NCI-H524 (cell line): ENCODE measurements around the gene SEZ6.

Experiments
- DNase-seq, 2 experiments: peaks; one replicate each; lab custom pipeline; 2025; lab: John Stamatoyannopoulos, UW

Gene SEZ6

DNA sequence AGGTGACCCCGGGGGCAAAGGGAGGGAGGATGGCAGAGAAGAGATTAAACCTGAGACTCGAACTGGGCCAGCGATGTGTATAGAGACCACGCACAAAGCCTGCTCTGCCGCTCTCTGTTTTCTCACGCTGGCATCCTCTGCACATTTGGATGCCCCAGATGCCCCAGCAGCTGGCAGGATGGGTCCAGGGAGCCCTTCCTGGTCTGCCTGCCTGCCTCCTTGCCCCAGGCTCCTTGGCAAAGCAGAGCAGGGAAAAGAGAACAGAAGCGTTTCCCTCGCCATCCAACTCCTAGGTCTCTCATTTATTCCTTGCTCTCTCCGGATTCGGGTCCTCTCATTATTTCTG lies 31.9 kb upstream of the SEZ6 start:
- peak in 1 of 2 experiments; percentile 31 for DNase-seq

DNA sequence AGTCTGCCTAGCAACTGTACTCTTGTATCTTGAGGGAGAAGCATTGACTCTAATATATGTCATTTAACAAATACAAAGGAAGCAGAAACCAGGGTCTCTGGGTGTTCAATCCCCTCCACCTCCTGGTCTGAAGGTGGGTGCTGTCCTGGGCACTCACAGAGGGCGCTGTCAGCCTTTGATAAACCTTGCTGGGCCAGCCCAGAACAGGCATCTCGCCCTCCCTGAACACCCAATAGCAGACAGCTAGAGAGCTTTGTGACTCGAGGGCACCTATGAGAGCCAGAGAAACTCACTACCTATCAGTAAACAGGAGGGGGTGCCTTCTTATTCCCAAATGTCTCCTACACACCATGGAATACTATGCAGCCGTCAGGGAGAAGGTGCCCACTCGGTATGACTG lies 30.8 kb upstream of the SEZ6 start:
- no peak for DNase-seq

DNA sequence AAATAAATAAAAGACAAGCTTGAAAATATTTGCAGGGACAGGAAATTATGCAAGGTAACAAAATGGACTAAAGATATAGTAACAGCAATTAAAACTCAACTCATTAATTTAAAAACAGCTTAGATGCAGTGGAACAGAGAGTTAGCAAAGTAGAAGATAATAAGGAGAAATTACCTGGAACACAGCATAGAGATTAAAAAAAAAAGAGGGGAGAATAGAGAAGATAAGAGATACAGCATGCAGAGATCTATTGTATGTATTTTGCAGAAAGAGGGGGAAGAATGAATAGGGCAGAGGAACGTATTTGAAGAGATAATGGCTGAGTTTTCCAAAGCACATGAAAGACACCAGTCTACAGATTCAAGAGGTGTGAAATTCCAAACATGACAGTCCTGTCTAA lies 28.7 kb upstream of the SEZ6 start:
- no peak for DNase-seq

DNA sequence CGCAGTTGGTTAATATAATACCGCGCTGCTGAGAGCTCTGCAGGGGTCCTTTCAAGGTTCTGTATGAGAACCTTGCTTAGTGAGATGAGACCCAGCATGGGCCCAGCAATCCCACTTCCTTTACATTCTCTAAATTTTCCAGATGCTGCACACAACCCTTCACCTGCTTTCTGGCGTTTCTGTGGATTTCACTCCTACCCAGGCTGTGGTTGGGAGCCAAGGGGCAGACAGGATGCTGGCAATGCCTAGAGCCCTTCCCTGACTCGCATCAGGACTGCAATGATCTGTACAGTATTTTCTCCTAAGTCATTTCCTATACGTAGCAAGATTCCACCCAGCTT lies 27.0 kb upstream of the SEZ6 start:
- no peak for DNase-seq

DNA sequence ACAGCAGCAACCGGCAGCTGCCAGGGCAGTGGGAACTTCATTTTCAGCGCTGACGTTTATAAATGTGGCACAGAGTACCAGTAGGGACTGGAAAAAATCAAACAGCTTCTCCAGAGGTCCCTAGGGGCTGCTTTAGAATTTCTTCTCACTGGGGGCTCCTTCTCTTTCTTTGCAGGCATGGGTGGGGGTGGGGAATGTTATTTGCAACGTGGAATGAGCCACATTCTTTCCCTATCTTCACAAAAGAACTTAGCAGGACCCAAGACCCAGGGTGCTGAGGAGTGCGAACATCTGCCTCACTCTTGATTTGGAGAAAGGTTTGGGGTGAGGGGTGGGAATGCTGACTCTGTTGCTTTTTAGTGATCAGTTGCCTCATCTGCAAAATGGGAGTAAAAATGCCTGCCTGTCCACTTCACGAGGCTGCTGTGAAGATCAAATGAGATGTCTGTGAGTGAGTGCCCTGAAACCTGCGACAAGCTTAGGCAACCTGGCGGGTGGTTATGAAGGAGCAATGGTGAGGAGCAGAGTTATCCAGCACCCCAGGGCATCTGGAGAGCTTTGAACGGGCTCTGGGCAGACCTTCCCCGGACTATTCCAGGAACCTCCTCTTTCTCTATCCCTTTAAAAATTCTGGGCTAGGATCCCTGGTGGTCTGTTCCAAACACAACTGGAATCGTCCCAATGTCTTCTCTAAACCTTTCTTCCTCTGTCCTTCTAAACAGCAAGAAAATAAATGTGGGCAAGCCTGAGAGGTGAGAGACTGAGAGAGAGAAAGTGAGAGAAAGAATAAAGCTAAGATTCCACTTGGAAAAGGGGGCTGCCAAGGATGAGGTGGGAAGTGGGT lies 26.4 kb upstream of the SEZ6 start:
- DNase-seq: no peak

DNA sequence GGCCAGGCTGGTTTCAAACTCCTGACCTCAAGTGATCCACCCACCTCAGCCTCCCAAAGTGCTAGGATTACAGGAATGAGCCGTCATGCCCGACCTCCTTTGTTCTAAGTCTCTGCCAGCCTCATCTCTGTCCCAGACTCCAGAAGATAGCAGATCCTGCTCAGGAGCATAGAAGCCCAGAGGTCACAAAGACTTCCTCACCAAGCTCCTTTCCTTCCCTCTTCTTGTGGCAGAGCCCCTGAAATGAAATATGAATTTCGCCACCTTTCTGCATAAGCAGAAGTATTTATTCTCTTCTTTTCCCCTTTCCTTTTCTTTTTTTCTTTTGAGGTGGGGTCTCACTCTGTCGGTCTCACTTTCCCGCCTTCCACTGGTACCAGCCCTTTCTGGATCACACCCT lies 25.7 kb upstream of the SEZ6 start:
- DNase-seq: no peak

DNA sequence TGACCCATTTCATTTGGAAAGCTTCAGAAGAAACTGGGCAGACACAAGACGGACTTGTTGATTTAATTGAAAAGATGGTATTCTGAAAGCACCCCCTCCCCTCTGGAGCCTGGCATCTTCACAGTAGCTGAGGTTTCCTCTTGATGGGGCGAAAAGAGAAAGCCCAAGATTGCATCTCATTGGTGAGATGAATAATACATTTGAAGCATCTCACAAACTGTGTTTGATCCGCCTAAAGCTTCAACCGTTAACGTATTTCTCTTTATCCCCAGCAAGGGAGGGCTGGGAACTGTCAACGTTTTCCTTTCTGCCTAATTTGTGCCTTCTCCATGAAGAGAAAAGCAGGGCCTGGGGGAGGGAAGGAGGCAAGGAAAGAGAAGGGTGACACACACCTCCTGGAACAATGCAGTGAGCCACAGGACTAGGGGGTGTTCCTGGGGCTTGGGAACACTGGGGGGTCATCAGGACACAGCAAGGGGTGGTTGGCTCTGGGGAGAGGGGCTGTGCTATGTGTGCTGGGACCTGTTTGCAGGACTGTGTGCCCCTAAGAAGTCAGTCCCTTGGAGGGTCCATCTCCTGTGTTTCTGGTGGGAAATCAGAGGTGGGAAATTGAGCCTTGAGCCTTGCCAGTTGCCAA lies 18.6 kb upstream of the SEZ6 start:
- DNase-seq: no peak

DNA sequence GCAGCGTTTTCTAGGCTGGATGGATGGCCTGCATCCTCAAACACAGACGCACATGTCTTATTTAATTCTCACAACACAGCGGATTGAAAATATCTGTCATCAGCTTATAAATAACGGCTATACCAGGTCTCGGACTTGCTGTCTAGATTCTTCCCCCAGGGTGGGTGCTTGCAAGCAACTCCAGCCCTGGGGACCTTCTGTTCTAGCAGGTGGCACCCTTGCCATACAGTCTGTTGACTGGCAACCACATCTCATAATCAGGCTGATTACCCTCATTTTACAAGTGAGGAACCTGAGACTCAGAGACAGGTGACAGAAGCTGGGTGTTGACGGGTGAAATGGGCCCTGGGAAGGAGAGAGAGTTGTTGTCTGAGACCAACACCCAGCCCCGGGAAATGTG lies 16.2 kb upstream of the SEZ6 start:
- peak; percentile 71 to 95 for DNase-seq

DNA sequence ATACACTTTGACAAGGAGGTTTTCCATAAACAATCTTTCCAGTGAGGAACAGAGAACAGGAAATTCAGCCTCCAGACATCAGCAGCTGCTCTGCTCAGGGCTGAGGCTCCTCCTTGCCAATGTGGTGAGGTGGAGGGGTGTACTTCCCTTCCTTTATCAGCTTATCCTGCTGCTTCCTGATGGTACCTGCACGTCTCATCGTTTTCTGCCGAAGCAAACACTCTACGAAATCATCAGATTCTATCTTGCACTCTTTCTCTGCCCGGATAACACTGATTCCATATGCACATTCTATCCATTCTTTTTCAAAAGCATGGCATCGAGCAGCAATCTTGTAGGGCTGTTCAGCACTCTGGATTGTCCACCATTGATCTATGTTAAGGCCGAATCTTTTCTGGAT lies 15.4 kb upstream of the SEZ6 start:
- DNase-seq: no peak

DNA sequence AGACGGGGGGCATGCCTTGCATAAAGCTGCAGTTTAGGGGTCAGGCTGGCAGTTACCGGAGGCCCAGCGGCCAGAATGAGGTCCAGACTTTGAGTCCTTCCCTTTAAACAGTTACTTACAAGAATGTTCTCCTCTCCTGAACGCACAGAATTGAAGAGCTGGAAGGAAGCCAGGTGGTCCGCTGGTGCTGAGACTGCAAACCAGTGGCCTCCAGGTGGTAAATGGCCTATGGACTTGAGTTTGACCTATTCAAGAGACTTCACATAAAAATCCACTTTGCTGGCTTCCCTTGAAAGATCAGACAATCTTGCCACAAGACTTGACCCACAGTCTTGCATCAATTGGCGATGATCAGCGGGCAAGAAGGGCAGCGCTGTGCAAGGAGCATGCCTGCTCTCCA lies 14.7 kb upstream of the SEZ6 start:
- no peak for DNase-seq

DNA sequence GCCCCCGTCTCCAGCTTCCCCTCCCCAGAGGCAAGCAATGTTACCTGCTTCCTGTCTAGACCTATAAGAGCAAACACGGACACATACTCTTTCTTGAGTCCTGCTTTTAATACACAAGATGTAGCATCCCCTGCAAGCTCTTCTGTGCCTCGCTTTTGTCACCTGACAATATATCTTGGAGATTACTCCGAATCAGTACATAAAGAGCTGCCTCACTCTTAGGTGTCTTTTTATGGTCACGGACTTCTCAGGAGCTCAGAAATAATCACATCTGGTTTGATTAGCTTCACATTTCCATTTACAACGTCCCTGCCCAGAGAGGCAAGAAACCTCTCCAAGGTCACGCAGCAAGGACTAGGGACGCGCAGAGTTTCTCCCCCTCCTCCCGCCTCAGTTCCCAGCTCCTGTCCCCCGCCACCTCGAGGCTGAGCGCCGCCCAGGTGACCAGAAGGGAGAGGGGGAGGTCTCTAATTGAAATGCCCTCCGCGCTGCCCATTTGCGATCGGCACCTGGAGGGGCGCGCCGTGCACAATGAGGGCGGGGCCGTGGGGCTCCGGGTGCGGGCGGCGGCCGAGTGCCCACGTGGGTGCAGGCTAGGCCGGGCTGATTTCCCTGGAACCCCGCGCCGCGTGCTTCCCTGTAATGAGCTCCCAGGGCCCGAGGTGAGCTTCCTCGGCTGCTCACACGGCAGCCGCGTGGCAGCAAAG lies 13.8 kb upstream of the SEZ6 start:
- DNase-seq: no peak

DNA sequence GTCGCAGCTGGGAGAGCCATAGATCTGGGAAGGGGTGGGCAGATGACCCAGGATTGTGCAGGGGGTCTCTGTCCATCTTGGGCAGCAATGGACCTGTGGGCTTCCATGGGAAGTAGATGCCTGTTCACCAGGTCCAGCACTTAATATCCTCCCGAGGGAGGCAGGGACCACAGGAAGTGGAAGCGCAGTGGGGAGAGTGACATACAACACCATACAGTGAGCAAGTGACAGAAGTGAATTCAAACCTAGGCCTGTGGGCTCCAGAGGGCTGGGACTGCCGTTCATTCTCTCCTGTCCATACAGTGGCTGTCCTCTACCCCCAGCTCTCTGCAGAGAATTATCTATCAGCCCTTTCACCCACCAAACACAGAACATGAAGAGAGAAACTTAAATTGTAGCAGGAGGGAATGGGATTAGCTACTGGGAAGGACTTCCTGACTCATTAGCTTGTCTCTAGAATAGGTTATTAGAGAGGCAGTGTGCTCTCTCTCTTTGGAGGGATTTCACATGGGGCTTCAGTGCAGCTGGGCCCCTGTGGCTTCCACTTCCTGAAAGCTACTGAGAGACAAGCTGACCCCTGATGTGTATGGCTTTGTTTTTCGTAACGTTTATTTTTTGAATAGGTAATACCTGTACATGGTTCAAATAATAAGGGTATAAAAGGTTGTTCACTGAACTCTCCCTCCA lies 13.1 kb upstream of the SEZ6 start:
- DNase-seq: no peak

DNA sequence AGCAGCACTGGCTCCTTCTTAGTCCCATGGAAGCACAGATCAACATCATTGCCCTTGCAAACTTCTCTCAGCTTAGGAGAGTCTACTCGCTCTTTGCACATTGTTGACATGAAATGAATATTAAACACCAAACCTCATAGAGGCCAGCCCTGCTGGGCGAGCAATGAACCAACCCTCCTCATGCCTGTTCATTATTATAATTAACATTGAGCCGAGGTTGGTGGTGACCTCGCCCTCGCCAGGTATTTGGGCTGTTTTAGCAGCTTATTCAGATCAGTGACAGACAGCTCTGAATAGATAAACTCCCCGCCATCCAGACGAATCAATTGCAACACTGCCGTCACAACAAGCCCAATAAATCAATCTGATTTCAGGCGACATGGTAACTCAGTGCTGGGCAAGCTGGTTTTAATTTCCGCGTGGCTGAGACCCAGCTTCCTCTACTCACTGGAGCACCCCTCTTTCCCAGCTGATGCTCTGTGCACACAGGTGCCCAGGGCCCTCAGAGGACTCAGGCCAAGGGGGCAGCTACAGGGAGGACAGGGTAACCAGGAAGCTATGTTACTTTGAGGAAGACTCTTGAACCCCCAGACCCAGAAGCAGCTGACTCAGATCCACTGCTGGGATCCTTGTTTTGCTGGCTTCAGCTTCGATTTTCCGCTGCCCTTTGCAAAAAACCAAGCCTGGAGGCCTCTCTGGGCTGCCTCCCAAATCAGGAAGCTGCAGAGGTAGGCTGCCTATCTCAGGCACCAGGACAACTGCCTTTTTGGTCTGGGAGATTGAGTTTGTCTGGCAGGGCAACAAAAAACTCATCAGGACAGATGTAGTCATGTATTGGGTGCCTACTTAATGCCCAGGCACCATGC lies 10.7 kb upstream of the SEZ6 start:
- DNase-seq: no peak

DNA sequence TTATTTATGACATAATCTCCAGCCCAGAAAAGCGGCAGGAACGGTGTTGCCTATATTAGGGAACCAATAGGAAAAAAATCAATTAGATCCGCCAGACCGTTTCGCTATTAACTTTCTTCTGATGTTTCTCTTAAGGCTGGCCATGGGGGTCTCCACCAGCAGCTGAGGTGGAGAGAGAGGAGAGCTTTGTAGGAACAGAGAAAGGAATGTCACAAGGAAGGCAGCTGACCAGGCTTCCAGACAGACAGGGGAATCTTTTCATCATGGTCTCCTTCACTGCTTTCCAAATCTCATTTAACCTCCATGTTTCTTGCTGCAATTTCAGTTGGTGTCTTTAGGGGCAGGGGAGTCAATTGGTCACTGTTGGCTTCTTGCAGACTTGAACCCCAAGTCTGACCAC lies 8.9 kb upstream of the SEZ6 start:
- DNase-seq: no peak

DNA sequence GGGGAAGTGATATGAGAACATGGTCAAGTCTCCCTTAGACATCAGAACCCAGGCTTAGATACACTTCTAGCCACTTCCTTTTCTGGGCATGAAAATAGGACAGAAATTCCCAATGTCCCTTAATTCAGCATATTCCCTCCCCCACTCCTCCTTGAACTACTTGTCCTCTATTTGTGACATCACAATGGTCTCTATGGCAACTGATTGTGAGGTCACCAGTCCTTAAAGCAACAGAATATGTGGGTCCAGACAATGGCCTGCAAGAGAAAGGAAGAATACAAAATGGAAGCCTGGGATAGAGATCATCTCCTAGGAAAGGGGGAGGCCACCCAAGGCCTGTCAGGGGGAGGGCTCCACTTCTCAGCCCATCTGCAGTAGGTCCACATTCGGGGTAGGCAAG lies 6.7 kb upstream of the SEZ6 start:
- DNase-seq: no peak

DNA sequence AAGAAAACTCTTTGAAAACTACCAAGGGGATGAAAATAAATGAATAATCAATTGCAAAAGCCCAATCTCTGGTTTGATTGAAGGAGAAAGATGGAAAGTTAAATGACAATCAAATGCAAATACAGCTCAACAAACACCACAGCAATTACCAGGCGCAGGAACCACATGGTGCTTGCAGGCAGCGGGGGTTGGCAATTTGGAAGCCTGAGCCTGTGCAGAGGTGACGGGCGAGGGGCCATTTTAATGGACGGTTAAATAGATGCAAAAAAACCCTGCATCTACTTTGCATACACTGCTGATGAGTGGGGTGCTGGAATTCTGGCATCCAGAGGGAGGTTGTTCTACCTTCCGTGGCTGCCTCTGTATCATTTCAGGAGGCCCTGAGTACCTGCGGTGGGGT lies 4.8 kb upstream of the SEZ6 start:
- no peak for DNase-seq

DNA sequence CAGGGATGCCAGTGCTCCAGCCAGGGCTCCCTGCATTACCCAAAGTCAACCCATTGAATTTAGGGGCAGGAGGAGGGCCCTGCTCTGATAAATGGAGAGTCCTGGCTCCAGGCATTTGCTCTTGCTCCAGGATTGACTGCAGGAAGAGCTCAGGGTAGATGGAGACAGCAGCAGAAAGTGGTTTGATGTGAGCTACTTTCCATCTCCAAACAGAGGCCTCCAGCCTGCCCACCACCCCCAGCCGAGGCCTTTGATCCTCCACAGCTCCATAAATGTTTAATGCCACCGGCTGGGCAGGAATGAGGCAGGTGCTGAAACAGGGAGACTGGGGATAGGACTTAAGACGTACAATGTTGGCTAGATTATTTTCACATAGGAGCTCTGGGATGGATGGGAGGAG lies 4.3 kb upstream of the SEZ6 start:
- no peak for DNase-seq

DNA sequence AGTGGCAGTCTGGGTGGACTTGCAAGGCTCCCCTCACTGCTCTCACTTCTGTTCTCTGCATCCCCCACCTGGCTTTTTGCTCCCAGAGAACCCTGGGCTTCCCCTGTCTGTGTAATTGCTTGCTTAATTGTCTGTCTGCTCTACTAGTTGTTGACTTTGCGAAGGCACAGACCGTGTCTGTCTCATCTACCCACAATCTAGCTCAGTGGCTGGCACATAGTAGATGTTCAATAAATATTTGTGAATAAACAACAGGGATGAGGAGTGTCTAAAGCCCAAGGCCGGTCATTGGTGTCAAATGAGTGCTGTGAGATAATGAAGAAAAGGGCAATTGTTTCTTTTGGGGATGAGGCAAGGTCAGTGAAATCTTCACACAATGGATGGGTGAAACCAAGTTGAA lies 2.8 kb upstream of the SEZ6 start:
- DNase-seq: no peak

DNA sequence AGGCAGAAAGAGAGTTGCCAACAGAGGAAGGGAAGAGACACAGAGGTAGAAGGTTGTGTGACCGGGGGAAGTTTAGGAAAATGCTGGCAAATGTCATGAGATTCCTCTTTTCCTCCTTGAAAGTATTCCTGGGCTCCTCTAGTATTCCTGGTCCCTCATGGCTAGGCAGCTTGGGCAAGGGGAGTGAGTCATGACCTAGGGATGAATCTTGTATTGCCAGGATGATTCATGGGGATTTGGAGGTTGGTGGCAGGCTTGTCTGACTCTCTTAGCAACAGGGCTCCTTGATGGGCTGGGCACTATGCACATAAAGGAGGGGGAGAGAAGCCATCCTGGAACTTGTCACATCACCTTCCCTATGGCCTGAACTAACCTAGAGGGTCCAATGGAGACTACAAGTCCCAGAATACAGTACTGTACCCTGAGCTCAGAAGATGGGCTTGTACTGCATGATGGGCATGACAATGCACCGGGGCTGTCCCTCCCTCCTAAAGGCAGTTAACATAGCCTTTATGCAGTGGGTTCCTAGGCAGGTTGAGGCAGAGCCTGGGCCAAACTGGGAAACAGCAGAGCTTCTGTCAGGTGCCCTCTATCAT lies 2.1 kb upstream of the SEZ6 start:
- DNase-seq: peak in 1 of 2 experiments; percentile 70

DNA sequence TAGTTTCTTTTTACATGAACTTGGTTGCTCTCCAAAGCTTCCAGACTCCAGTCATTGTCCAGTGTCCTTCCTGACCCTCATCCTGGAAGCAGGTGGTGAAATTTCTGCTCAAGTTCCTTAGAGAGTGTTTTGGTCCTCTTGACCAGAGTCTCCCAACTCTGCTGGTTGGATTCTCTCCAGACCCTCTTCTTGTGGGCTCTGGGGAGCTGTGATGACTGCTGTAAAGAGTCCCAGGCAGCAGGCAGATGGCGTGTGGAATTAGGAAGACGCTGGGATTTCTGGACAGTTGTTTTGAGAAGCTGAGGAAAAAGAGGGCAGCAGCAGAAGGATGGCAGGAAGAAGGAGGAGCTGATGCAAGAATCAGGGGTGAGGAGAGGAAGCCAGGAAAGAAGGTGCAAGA lies 1.6 kb upstream of the SEZ6 start:
- DNase-seq: peak; percentile 95 to 96

DNA sequence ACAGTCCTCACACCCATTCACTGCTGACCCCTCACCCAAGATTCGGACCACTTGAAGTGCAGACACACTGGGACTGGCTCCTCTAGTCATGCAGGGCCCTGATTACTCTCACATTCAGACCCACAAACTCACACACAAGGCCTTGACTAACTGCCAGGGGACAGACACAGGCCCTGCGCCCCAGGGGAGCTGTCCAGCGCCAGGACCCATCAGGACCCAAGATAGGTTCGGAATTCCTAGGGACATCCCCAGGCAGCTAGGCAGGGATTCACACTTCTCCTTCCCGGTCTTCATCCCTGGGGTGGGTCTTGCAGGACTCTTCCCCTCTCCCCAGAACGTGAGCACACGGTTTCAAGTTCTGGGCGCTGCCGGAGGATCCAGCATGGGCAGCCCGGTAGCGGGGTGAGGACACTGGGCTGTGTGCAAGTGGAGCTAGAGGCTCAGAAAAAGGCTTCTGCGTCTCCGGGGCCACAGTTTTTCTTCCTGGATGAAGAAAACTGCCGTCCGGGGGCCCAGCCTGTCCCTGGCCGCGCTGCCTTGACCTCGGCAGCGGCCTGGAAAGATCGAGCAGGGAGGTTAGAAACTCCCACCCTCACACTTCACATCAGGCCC lies 1.6 kb downstream of the SEZ6 start:
- DNase-seq: no peak
